Measurements from ENCODE around the gene AUP1.
A peak's percentile ranks its signal among the peaks of the same experiment; 100 is the strongest.

The AUP1 gene

DNA sequence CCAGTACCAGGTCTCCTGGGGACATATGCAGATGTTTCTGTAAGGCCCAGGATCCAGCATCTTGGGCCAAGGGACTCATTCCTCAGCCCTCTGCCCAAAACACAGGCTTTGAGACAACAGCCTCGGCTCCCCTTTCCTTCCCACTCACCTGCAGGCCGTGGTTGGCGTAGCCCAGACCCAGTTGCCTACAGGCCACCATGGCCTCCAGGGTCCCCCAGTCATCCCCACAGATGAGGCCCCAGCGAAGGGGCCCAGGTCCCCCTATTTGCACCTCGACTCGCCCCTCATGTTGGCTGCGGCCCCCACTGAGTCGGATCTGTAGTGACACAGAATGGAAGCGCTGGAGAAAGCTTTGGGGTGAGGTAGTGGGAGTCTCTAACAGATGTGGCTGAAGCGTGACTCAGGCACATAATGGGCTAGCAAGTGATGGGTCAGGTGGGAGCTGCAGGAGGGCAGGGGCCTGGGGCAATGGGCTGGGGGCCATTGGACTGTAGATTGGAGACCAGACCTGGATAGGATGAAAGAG, 6.0 kb upstream of the AUP1 start:
- DNase-seq (ENCODE audit: low spot score) = no peak

DNA sequence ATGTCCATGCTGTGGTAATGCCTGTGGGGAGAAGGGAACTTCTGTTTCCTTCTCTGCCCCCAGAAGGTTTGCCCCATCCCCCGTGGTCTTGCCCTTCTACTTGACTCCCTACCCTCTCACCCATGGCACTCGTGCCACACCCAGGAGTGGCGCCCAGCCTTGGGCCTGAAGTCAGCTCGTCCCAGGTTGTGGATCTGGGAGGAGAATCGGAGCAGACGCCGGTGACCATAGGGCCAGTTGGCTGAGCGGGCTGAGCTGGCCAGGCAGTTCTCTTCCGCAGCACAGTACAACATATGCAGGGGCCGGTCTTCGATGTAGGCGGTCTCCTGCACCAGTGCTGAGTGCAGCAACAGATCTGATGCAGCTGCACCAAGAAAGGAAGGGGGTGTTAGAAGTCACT, 4.9 kb upstream of the AUP1 start:
- DNase-seq (ENCODE audit: low spot score) = no peak

DNA sequence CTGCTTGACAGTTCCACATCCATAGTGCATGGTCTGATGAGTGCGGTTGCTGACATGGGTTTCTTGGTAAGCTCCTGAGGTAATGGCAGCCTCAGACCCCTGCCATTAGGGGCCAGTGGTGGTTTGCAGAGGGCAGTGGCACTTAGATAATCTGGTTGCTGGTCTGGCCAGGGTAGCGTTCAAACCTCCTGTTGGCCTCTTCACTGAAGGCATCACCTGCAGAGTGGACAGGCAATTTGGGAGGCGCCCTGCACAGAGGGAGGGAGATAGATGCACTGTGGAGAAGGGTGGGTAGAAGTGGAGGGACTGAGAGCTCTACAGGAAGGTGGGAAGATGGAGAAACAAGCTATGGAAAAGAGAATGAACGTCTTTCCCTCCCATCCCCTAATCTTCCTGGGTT, 4.0 kb upstream of the AUP1 start:
- no peak for DNase-seq (ENCODE audit: low spot score)

DNA sequence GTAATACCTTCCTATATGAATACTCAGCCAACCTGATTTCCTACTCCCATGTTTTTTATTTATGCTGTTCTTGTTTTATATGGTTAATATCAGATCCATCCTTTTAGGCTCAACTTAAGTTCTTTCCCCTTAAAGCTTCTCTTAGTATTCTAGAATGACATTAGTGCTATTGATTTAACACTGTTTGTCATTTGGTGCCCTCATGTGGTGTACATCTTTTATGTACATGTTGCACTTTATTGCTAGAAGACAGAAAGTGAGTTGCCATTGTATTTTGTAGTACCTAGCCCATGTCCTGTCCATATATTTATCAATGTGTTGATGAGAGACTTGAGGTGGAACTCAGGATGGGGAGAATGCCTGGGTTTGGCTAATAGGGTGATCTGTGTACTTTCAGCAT, 2.7 kb upstream of the AUP1 start:
- DNase-seq (ENCODE audit: low spot score) = peak; percentile 50

DNA sequence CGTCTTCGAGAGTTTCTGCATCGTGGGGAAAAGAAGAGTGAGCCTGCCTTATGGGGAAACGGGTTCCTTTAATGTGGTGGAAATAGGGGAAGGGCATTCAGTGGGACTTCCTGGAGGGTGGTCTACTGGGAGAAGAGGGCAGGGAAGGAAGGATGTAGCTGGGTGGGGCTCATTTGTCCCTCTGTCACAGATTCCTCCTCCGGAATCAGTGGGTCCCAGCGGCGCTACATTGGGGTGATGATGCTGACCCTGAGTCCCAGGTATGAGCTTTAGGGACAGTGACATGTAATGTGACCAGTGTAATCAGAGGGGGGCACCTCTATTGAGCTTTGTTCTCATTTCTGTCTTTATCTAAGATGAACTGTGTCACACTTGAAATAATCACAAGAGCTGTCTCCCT, 2.2 kb upstream of the AUP1 start:
- no peak for DNase-seq (ENCODE audit: low spot score)

DNA sequence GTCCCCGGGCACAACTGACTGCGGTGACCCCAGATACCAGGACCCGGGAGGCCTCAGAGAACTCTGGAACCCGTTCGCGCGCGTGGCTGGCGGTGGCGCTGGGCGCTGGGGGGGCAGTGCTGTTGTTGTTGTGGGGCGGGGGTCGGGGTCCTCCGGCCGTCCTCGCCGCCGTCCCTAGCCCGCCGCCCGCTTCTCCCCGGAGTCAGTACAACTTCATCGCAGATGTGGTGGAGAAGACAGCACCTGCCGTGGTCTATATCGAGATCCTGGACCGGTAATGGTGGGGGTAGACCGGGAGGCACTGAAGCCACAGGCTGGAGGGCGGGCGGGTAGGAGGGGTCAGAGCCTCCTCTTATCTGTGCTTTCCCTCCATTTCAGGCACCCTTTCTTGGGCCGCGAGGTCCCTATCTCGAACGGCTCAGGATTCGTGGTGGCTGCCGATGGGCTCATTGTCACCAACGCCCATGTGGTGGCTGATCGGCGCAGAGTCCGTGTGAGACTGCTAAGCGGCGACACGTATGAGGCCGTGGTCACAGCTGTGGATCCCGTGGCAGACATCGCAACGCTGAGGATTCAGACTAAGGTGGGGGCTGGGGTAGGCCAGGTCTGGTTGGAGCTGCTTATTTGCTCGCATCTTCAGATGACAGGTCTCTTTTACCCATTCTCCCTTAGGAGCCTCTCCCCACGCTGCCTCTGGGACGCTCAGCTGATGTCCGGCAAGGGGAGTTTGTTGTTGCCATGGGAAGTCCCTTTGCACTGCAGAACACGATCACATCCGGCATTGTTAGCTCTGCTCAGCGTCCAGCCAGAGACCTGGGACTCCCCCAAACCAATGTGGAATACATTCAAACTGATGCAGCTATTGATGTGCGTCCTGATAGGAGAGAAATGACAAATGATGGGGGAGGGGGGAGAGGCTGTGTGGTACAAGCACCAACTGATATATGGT, 1.0 kb upstream of the AUP1 start:
- peak; percentile 68 for DNase-seq (ENCODE audit: low spot score)

DNA sequence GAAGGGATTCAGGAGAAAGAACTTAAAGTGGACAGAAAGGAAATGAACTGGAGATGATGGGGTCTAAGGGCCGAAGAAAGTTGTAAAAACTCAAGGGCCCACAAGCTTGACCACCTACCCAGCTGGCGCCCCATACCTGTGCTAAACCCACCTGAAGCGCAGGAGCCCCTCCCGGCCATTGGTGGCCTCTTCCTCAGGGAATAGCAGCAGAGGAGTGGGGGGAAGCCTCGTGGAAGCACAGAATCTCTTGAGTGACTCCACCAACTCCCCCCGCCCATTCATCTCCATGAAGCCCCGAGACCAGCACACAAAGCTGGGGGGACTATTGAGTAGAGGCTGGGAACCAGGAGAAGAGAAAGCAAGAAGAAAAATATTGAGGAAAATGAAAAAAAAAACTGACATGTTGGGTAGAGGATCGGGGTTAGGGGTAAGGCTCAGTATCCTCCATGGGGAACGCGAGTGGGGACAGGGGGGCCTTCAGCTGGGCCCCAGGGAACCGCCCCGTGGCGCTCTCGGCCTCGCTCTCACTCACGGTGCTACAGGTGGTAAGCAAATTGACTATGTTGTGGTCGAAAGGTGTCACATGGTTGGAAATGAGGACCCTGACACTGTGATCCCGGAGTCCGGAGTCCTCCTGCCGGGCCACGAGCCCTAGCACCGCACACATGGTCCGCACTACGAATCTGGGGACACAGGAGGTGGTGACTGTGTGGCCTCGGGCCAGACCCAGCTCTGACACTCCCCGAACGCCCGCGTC, 728 bp downstream of the AUP1 start:
- DNase-seq (ENCODE audit: low spot score) = no peak

DNA sequence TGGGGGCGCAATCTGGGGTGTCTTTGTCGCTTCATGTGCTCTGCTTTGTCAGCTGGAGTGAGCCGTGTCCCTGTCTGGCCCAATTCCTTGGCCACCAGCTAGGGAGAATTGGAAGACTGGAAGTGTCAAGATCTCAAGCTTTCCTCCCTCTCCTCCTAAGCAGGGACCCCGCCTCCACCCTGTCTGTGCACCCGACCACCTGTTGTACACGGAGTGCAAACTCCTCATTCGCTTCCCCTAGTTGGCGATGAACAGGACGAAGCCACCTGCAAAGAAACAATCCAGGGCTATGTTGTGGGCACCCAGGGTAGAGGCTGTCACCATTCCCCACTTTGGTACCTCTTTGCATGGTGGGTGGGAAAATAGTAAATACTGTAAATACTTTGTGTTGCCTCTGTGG, 1.8 kb downstream of the AUP1 start:
- DNase-seq (ENCODE audit: low spot score) = no peak

DNA sequence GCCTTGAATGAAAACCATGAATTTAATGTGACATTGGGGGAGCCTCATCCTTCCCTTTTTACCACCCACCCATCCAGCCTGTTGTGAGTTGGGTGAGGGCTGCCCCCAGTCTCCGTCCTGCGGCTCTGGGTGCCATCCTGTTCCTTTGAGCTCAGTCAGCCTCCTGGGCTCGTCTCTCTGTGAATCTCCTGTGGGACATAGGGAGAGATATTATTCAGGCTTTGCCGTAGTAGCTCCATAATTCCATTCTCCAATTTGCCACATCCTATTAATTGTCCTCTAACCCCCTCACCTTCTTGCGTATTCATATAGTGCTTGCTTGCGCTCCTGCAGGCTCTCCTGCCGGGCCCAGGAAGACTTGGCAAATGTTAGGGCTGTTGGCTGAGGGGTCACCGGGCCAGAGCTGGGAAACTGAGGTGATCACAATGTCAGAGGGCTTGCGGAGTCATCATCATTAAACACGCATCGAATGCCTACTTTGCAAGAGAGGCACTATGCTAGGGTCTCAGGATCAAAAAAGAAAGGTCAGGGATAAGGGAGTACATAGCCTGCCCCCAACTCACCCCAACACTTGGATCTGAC, 2.8 kb downstream of the AUP1 start:
- no peak for DNase-seq (ENCODE audit: low spot score)

DNA sequence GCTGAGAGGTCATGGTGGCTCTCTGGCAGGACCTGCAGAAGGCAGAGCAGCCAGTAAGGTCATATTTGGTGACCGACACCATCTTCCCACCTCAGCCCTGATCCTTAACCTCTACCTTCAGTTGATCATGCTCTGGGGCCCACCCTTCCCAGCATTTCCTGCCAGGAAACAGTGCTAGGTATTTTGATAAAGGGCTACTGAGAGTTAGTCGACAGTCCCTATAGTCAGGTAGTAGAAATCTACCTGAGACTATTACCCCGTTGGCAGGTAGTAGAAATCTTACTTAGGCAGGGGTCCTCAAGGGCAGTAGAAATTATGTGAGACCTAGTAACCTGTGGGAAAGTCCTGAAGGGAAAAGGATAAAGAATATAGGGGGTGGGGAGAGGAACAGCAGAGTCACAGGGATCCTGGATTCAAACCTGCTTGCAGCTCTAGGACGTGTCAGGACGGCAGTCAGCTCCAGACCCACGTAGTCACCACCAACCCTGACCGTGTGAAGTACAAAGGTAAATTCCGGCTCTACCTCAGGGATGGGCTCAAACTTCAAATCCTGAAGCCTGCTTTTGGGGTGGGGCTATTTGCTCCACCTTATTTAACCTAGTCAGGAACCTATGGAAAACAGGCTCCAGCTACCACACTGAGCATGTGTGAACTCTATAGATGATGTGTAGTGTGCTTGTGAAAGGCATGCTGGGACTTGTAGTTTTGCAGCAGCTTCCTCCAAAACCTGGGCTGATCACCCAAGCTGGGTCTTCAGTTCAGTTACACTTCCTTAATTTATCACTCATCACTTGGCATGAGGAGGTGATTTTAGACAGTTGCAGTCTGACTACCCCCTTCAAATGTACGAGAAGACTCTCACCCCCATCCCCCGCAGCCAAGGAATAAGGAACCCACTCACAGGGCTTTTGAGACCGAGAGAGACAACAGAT, 3.5 kb downstream of the AUP1 start, which contains the start of gene DQX1:
Gene DQX1, minus strand, starts transcription at position 515 of the 932 bp plus-strand sequence. Its CDS starts 502 bp downstream, at position 13.
- no peak for DNase-seq (ENCODE audit: low spot score)

DNA sequence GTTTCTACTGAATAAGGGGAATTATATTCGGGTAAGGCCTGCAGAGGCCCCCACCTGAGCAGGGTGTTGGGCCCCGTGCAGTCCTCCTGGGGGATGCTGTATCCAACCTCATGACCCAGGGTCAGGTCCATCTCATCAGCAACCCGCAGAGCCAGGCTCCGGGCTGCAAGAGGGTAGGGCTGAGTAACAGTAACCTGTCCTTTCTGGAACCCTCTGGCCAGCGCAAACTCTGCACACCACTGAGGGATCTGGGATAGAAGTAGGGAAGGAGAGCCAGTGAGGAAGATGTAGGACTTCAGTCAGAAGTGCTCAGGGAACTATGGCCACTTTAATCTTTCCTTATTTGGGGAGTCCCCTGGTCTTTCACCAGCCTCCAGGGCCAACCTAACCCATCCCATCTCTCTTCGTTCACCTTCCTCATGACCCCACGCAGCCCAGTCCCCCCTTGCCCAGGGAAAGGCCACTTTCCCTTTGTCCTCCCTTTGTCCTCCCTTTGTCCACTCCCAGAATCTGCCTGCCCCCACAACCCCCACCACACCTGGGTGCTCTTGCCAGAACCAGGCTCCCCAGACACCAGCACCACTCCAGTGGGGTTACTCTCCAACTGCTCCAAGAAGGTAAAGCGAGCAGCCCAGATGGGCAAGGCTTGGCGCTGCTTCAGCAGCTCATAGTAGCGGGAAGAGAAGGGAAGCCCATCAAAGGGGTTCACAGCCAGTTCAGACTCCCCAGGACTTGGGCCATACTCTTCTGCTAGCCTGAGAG, 4.4 kb downstream of the AUP1 start:
- no peak for DNase-seq (ENCODE audit: low spot score)

DNA sequence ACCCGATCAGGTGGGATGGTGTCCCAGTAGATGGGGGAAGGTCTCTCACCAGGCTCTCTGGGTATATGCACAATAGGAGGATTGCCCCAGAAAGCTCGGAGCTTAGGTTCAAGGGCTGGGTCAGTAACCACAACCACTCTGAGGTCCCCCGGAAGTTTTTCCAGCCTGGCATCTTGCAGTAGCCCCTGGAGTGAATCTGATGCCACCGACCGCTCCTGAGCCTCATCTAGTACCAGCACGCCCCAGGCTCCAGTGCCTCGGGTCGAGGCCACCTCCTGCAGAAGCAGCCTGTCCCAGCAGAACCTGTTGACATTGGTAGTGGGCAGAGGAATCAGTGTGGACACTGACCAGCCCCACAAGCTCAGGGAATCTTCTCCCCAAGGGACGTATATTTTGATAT, 5.5 kb downstream of the AUP1 start:
- no peak for DNase-seq (ENCODE audit: low spot score)

DNA sequence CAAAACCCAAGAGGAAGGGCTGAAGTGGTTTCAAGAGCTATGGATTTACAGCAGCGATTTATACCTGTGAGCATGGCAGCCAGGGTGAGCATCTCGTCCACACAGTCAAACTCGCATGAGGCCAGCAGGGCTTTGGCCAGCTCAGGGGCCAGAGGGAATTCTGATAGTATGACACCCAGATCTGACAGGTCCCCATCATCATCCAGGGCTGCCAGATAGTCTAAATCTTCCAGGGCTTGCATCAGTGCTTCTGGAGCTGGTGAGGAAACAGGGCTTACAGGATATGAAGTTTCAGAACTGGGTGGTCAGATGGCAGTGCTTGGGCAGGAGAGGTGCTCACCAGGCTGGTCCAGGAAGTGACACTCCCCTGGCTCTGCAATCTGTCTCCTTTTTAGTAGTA, 7.0 kb downstream of the AUP1 start:
- DNase-seq (ENCODE audit: low spot score) = no peak

DNA sequence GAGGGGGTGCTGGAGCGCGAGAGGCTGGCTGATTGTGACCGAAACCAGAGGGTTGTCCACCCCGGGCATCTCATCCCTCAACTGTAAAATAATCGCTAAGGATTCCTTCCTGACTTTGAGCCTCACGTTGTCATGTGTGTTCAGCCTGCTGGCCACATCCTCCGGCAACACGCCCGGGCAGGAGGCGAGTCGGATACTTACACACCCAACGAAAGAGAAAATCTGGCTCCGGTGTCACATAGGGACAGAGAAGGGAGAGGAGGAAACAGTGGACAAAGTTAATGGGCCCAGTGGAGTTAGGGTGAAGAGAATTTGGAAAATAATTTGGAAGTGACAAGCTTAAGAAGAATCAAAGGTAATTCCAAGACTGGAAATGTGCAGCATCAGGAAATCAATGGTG, 12.9 kb downstream of the AUP1 start:
- no peak for DNase-seq (ENCODE audit: low spot score)

DNA sequence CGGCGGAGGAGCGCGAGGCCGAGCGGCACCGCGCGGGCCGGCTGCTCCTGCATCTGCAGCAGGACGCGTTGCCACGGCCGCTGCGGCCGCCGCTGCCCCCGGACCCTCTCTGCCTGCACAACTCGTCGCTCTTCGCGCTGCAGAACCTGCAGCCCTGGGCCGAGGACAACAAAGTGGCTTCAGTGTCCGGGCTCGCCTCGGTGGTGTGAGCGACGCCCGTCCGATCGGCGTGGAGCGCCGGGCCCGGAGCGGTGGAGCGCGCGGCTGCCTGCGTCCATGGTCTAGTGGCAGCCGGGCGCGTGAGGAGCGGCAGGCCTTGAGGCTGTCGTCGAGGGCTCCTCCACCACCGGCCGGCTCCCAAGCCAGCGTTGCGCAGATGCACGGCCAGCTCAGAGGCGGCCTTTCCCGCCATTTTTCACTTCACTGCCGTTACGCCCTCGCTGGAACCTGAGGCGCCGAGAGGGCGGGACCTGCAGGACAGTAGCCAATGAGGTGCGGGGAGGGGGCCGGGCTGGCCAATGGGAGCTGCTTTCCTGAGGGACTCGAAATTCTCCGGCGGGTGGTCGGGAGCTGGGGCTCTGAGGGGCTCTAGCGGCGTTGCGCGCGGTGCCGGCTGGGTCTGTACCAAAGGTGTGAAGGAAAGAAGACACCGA, 13.4 kb downstream of the AUP1 start:
- DNase-seq (ENCODE audit: low spot score) = peak; percentile 86

DNA sequence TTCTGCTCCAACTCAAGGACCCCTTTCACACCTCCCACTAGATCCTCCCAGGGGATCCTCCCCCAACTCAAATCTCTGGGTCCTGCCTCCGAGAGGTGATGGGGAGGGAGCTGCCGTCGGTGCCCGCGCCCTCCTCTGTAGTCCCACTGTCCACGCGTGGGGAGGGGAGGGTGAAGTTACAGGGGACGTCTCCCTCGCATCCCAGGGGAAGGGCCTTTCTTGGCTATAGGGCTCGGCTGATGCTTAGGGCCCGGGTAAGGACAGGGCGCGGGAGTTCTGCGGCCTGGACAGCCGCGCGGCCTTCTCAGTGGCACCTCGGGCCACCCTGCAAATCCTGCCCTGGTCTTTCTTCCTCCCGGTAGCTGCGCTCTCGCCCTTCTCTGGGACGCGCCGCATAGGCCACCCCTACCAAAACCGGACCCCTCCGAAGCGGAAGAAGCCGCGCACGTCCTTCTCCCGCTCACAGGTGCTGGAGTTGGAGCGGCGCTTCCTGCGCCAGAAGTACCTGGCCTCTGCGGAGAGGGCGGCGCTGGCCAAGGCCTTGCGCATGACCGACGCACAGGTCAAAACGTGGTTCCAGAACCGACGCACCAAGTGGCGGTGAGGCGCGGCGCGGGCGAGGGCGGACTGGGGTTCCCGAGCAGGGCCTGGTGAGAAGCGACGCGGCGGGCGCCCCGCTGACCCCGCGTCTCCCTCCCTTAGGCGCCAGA, 14.1 kb downstream of the AUP1 start:
- no peak for DNase-seq (ENCODE audit: low spot score)

DNA sequence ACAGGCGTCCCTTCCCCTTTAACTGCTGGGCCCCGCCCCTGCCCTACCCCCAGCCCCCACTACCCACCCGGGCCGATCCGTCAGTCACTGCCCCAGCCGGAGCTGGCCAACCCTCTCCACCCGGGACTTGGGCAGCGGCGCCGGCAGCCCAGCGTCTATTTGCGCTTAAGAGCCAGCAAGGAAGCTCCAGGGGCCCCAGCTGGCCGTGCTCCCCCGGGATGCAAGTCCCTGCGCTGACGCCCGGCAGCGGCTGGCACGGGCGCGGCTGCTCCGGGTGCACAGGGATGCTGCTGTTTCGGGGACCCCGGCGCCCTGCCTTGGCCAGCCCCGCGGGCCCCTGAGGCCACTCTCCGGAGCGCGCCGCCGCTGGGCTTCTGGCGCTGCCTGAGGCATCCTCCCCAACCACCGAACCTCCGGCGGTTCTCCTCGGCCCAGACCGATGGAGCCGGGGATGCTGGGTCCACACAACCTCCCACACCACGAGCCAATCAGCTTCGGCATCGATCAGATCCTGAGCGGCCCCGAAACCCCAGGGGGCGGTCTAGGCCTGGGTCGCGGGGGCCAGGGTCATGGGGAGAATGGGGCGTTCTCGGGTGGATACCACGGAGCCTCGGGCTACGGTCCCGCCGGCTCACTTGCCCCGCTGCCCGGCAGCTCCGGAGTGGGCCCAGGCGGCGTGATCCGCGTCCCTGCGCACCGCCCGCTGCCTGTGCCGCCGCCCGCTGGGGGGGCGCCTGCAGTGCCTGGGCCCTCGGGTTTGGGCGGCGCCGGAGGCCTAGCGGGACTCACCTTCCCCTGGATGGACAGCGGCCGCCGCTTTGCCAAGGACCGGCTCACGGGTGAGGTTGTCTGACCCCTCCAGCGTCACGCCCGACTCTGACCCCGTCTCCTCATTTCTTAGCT, 14.9 kb downstream of the AUP1 start, which contains the start of gene TLX2:
Gene TLX2, plus strand, starts transcription at position 83 of the 903 bp plus-strand sequence. Its CDS starts 357 bp downstream, at position 440.
- DNase-seq (ENCODE audit: low spot score) = peak; percentile 23
